Heart right ventricle (tissue), 16 donors: Measurements from ENCODE around the gene KRT33B. TPM values are rescaled to one million over a fixed set of nuclear protein-coding genes. Genes with fewer than 3 reads are reported as not detected.

ENCODE experiments used
- ATAC-seq, 8 donors: fragments of 200-7000 bp; cut with Tn5 transposase; one replicate each; pipeline ENCODE4 v1.9.1; 2020; ENCODE audit warnings: mild to moderate bottlenecking in 8 of 8, moderate library complexity in 8 of 8, moderate number of reproducible peaks in 1 of 8
- DNase-seq, 2 donors: peaks; one replicate each; pipeline ENCODE4 v3.0.0-alpha.2; 2020
- H3K27ac ChIP-seq, 10 donors: fragments of 200-600 bp; sonication (generic) in 2 of 10; one replicate each; pipeline versions ENCODE4 v1.5.0 to v1.8.0; 2020 to 2022; ENCODE audit warnings: mild to moderate bottlenecking in 3 of 10
- H3K27me3 ChIP-seq, 7 donors: fragments of 200-600 bp; one replicate each; pipeline ENCODE4 v1.8.0; 2021 to 2022; ENCODE audit warnings: mild to moderate bottlenecking in 2 of 7
- H3K36me3 ChIP-seq, 9 donors: fragments of 200-600 bp; sonication (generic) in 1 of 9; one replicate each; pipeline versions ENCODE4 v1.5.0 to v1.8.0; 2020 to 2022; ENCODE audit warnings: mild to moderate bottlenecking in 2 of 9
- H3K4me1 ChIP-seq, 9 donors: fragments of 200-600 bp; sonication (generic) in 1 of 9; one replicate each; pipeline versions ENCODE4 v1.5.0 to v1.8.0; 2020 to 2022; ENCODE audit warnings: mild to moderate bottlenecking in 4 of 9
- H3K4me3 ChIP-seq, 10 donors: fragments of 200-600 bp; sonication (generic) in 2 of 10; one replicate each; pipeline versions ENCODE4 v1.5.0 to v1.8.0; 2020 to 2022; ENCODE audit warnings: mild to moderate bottlenecking in 7 of 10, moderate library complexity in 2 of 10
- H3K9me3 ChIP-seq, 11 donors: fragments of 200-600 bp in 10 of 11; sonication (generic) in 2 of 11; one replicate each; pipeline versions ENCODE4 v1.5.0 to v1.8.0; 2013 to 2022; ENCODE audit warnings: mild to moderate bottlenecking in 2 of 11, control low read depth in 1 of 11, moderate library complexity in 1 of 11
- CTCF ChIP-seq, 9 donors: fragments of 200-600 bp; sonication (generic) in 2 of 9; IDR thresholded peaks; one replicate each; pipeline versions ENCODE4 v1.5.0 to v1.8.0; 2021 to 2022; ENCODE audit warnings: antibody characterized with exemption in 9 of 9, mild to moderate bottlenecking in 5 of 9, moderate library complexity in 1 of 9
- WGBS, 2 donors: extraction: QIAGEN DNeasy Blood & Tissue Kit; methylation state at CpG; one replicate each; pipeline ENCODE4 v1.1.7; 2013; ENCODE audit warnings: inconsistent platforms in 1 of 2; 5-methylcytosine and 5-hydroxymethylcytosine counted together
- intact Hi-C, 10 donors: fragments of 100-400 bp; cut with DNase I; formaldehyde crosslinking; loops; one replicate each; pipeline versions ENCODE4 v1.11.1 to v1.14.2; 2022
- polyA plus RNA-seq, 2 donors: library from polyadenylated mRNA; stranded (reverse); fragments of 200-250 nt; gene quantifications; one replicate each; pipeline ENCODE4 v1.2.3, GENCODE V29; 2013
- total RNA-seq, 10 donors: library from RNA; stranded (reverse); fragmentation: NEBNext Ultra II Directional in 3 of 10; extraction: Animal tissue kit (Norgen Biotek cat#: 25700) in 3 of 10; gene quantifications; one replicate each; pipeline versions ENCODE4 v1.2.1 to v1.2.4, GENCODE V29; 2021 to 2023
- donor health status: Arrhythmogenic right ventricular cardiomyopathy.
- donor health status: ischemic (EF 13 %, LVEDD 7.1; RV severe dilation, severe dysfunction).
- donor health status: healthy with polysubstance abuse.
- donor health status: DM: no; HTN: yes; CAD: no.
- donor health status: DM: no; HTN: no; CAD: no.
- donor health status: ischemic (EF 25% LVEDD 6.9; RV normal size, moderate dysfunction).
- donor health status: ischemic (EF 25% LVEDD 5.7; RV mildly dilated, moderate dysfunction).
- donor health status: healthy.
- donor health status: DM: yes; HTN: yes; CAD: no.
- donor health status: Ischemic cardiomyopathy.
- donor health status: ischemic (EF 35%, LVEDD 5.7; RV mildly dilated, moderate dysfunction).
- donor health status: nonischemic (EF 11% LVEDD 7.7; RV severe dilation, severe dysfunction).
- donor health status: DM: yes; HTN: yes; CAD: no.
- donor health status: PGD.
- donor health status: ischemic (EF 29% LVEDD 5.4; RV normal size, mild dysfunction).
- donor health status: nonischemic (EF 23%, LVEDD 6.1; RV moderate dilation, normal function).

Gene KRT33B
- total and polyA plus RNA-seq, 12 donors = not detected

- TF ChIP-seq CTCF (IDR thresholded peaks at IDR 0.05) = no peak
- H3K27me3 ChIP-seq = peaks cover 0 to 50% (median 6%) of the 10 kb centered on the region in 7 donors
- peaks cover 0 to 20% (median 0%) of the 10 kb centered on the region in 9 donors for H3K4me1 ChIP-seq
- ATAC-seq (no peak), DNase-seq (no peak)
- no peak overlapping the region for H3K4me3 ChIP-seq
- 80 to 91% methylated on average over 1 of the region's 1 CpG for whole genome bisulfite sequencing, 2 donors
- intact Hi-C loops = no loop called here
- no peaks in the 10 kb centered on the region for H3K36me3 ChIP-seq
- no peaks in the 10 kb centered on the region for H3K9me3 ChIP-seq
- H3K27ac ChIP-seq = no peak overlapping the region
Measured at GRCh38 chr17:41335747-41336146, 33.9 kb downstream of the KRT33B start.

GRCh38 chr17:41334385-41335305 is 35.0 kb downstream of the KRT33B start:
- no peak for TF ChIP-seq CTCF (IDR thresholded peaks at IDR 0.05)
- DNase-seq (no peak), ATAC-seq (no peak)
- no peaks in the 10 kb centered on the region for H3K9me3 ChIP-seq
- peaks cover 0 to 41% (median 0%) of the 10 kb centered on the region in 7 donors for H3K27me3 ChIP-seq
- WGBS, 2 donors = 62 to 63% methylated on average over 6 of the region's 6 CpGs
- H3K36me3 ChIP-seq = no peaks in the 10 kb centered on the region
- H3K4me1 ChIP-seq = peaks cover 0 to 9% (median 0%) of the 10 kb centered on the region in 9 donors
- no peak overlapping the region for H3K4me3 ChIP-seq
- H3K27ac ChIP-seq = no peak overlapping the region
- intact Hi-C loops = no loop called here

- H3K36me3 ChIP-seq = no peaks in the 10 kb centered on the region
- peaks cover 0 to 40% (median 0%) of the 10 kb centered on the region in 7 donors for H3K27me3 ChIP-seq
- peaks cover 0 to 1% (median 0%) of the 10 kb centered on the region in 9 donors for H3K4me1 ChIP-seq
- ATAC-seq (no peak), DNase-seq (no peak)
- H3K9me3 ChIP-seq = no peaks in the 10 kb centered on the region
- intact Hi-C loops = no loop called here
- TF ChIP-seq CTCF (IDR thresholded peaks at IDR 0.05) = no peak
- 88 to 92% methylated on average over 3 of the region's 3 CpGs for WGBS, 2 donors
- no peak overlapping the region for H3K27ac ChIP-seq
- H3K4me3 ChIP-seq = no peak overlapping the region
Measured at GRCh38 chr17:41333836-41334235, 35.8 kb downstream of the KRT33B start.

- WGBS, 2 donors = 94 to 96% methylated on average over 5 of the region's 5 CpGs
- peaks cover 0 to 40% (median 0%) of the 10 kb centered on the region in 7 donors for H3K27me3 ChIP-seq
- no peaks in the 10 kb centered on the region for H3K9me3 ChIP-seq
- DNase-seq = no peak
- intact Hi-C loops = no loop called here
- no peak overlapping the region for H3K4me3 ChIP-seq
- H3K36me3 ChIP-seq = no peaks in the 10 kb centered on the region
- no peak for TF ChIP-seq CTCF (IDR thresholded peaks at IDR 0.05)
- no peak overlapping the region for H3K27ac ChIP-seq
- ATAC-seq = no peak
- no peaks in the 10 kb centered on the region for H3K4me1 ChIP-seq
Measured at GRCh38 chr17:41333098-41333497, 36.5 kb downstream of the KRT33B start.
